ENCODE results near the gene LCLAT1.

LCLAT1 gene

DNA sequence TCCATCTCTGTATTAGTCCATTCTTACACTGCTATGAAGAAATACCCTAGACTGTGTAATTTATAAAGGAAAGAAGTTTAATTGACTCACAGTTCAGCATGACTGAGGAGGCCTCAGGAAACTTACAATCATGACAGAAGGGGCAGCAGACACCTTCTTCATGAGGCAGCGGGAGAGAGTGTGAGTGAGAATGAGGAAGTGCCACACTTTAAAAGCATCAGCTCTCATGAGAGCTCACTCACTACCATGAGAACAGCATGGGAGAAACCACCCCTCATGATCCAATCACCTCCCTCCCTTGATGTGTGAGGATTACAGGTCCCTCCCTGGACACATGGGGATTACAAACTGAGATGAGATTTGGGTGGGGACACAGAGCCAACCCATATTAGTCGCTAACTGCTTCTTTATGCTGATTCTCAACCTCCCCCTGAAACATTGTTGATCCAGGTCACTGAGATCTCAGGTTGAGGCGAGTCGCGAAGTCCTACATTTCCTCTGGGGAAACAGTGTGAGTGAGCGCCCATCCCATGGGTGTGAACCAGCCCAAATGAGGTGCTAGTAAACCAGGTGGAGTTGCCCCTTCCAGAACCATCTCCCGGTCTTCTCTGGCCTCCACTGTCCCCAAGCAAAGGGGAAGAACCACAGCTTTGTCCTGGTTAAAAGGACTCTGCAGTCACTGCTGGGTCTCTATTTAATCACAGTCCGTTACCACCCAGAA, 236.3 kb downstream of the LCLAT1 start:
- Histone ChIP-seq H3K9me3 (ENCODE audit: insufficient read depth, low read depth, low read length) (no peaks in the 10 kb centered on the region), H3K4me1 (ENCODE audit: insufficient read depth, low read length) (no peaks in the 10 kb centered on the region), H3K27ac (ENCODE audit: low read length) (no peak overlapping the region), H3K9ac (ENCODE audit: low read depth, low read length) (no peak overlapping the region), H3K4me3 (ENCODE audit: low read length) (no peak overlapping the region), H3K27me3 (ENCODE audit: insufficient read depth, low read length) (no peaks in the 10 kb centered on the region), H3K36me3 (ENCODE audit: insufficient read depth, low read depth, low read length) (no peaks in the 10 kb centered on the region)

DNA sequence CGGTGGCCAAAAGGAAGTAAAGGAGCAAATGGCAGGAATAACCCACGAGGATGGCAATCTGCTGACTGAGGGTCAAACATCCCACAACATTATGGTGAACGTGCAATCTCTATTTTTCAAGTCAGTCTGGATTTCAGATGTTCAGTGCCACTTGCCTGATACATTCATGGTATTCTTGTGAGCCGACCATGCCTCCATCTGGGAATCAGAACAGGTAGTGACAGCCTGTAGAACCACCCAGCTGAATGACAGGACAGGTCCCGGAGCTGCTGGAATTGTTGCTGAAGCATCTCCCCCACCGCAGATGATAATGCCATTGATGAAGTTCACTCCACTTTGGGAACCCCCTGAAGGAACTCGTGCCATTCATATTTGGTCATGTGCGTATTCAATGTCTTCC, 237.0 kb downstream of the LCLAT1 start:
- no peak overlapping the region for H3K4me3 ChIP-seq (ENCODE audit: low read length)
- H3K27me3 ChIP-seq (ENCODE audit: insufficient read depth, low read length): no peaks in the 10 kb centered on the region
- H3K36me3 ChIP-seq (ENCODE audit: insufficient read depth, low read depth, low read length): no peaks in the 10 kb centered on the region
- no peaks in the 10 kb centered on the region for H3K4me1 ChIP-seq (ENCODE audit: insufficient read depth, low read length)
- no peak overlapping the region for H3K27ac ChIP-seq (ENCODE audit: low read length)
- no peaks in the 10 kb centered on the region for H3K9me3 ChIP-seq (ENCODE audit: insufficient read depth, low read depth, low read length)
- H3K9ac ChIP-seq (ENCODE audit: low read depth, low read length): no peak overlapping the region

DNA sequence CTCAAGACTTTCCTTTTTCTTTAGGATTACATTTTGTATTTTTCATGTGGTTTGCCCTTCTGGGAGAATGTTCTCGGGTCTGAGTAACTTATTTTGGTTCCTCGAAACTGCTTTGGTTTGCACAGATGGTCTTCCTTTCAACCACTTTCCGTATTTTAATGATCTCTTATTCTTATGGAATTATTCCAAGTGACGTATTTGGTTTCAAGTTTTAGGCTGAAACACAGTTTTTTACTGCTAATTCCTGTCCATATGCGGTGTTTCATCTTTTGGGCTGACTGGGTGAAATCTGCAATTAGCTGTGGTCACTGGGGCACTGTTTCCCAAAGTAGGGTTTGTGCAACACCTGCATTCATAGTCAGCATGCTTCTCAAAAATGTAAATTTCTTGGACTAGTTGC, 237.5 kb downstream of the LCLAT1 start:
- H3K9ac ChIP-seq (ENCODE audit: low read depth, low read length): no peak overlapping the region
- no peaks in the 10 kb centered on the region for H3K36me3 ChIP-seq (ENCODE audit: insufficient read depth, low read depth, low read length)
- H3K27ac ChIP-seq (ENCODE audit: low read length): no peak overlapping the region
- H3K27me3 ChIP-seq (ENCODE audit: insufficient read depth, low read length): no peaks in the 10 kb centered on the region
- H3K9me3 ChIP-seq (ENCODE audit: insufficient read depth, low read depth, low read length): no peaks in the 10 kb centered on the region
- no peaks in the 10 kb centered on the region for H3K4me1 ChIP-seq (ENCODE audit: insufficient read depth, low read length)
- no peak overlapping the region for H3K4me3 ChIP-seq (ENCODE audit: low read length)

DNA sequence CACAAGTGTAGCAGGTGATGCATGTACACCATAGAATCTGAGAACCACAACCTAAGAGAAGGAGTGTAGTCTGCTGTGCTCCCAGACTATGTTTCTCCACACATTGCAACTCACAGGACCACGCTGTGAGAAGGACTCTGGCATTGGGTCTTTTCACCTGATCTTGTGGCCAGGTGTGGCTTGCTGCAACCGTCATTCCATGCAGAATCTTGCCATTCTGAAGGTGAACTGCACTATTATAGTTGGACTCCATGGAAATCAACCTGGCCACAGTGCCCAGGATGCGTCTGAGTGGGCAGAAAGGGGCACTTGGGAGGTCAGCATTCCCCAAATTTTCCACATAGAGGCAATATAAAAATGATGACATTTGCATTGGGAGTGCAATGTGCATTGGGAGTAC, 237.9 kb downstream of the LCLAT1 start:
- no peak overlapping the region for H3K4me3 ChIP-seq (ENCODE audit: low read length)
- H3K36me3 ChIP-seq (ENCODE audit: insufficient read depth, low read depth, low read length): no peaks in the 10 kb centered on the region
- H3K27me3 ChIP-seq (ENCODE audit: insufficient read depth, low read length): no peaks in the 10 kb centered on the region
- H3K9me3 ChIP-seq (ENCODE audit: insufficient read depth, low read depth, low read length): no peaks in the 10 kb centered on the region
- no peak overlapping the region for H3K27ac ChIP-seq (ENCODE audit: low read length)
- H3K4me1 ChIP-seq (ENCODE audit: insufficient read depth, low read length): no peaks in the 10 kb centered on the region
- H3K9ac ChIP-seq (ENCODE audit: low read depth, low read length): no peak overlapping the region

- Histone ChIP-seq H3K4me1 (ENCODE audit: insufficient read depth, low read length) (no peaks in the 10 kb centered on the region), H3K9ac (ENCODE audit: low read depth, low read length) (no peak overlapping the region), H3K4me3 (ENCODE audit: low read length) (no peak overlapping the region), H3K36me3 (ENCODE audit: insufficient read depth, low read depth, low read length) (no peaks in the 10 kb centered on the region), H3K9me3 (ENCODE audit: insufficient read depth, low read depth, low read length) (no peaks in the 10 kb centered on the region), H3K27ac (ENCODE audit: low read length) (no peak overlapping the region), H3K27me3 (ENCODE audit: insufficient read depth, low read length) (no peaks in the 10 kb centered on the region)
Observed at GRCh38 chr2:30686000-30686399, 239.0 kb downstream of the LCLAT1 start.

DNA sequence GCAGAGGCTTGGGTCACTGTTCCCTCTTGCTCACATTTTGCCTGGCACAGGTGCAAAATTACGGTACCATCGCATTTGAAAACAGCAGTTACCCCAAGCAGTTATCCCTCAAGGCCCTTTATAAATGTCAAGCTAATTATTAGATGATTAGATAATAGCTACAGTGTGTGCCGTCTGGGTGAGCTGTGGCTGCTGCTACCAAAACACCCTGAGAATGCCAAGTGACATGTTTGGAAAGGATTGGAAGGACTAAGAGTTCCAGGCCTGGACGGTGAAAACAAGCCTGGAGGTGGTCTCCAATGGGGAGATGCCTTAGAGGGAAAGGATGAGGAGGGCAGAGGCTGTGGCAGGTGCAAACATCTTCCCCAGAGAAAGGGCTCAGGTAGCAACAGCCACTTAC, 239.6 kb downstream of the LCLAT1 start:
- H3K27ac ChIP-seq (ENCODE audit: low read length): no peak overlapping the region
- no peaks in the 10 kb centered on the region for H3K27me3 ChIP-seq (ENCODE audit: insufficient read depth, low read length)
- H3K9ac ChIP-seq (ENCODE audit: low read depth, low read length): no peak overlapping the region
- no peaks in the 10 kb centered on the region for H3K4me1 ChIP-seq (ENCODE audit: insufficient read depth, low read length)
- H3K36me3 ChIP-seq (ENCODE audit: insufficient read depth, low read depth, low read length): no peaks in the 10 kb centered on the region
- H3K4me3 ChIP-seq (ENCODE audit: low read length): no peak overlapping the region
- H3K9me3 ChIP-seq (ENCODE audit: insufficient read depth, low read depth, low read length): no peaks in the 10 kb centered on the region

- Histone ChIP-seq H3K27me3 (ENCODE audit: insufficient read depth, low read length) (no peaks in the 10 kb centered on the region), H3K27ac (ENCODE audit: low read length) (no peak overlapping the region), H3K9ac (ENCODE audit: low read depth, low read length) (no peak overlapping the region), H3K36me3 (ENCODE audit: insufficient read depth, low read depth, low read length) (no peaks in the 10 kb centered on the region), H3K4me3 (ENCODE audit: low read length) (no peak overlapping the region), H3K9me3 (ENCODE audit: insufficient read depth, low read depth, low read length) (no peaks in the 10 kb centered on the region), H3K4me1 (ENCODE audit: insufficient read depth, low read length) (no peaks in the 10 kb centered on the region)
Observed at GRCh38 chr2:30688956-30689401, 241.9 kb downstream of the LCLAT1 start.

- Histone ChIP-seq H3K9me3 (ENCODE audit: insufficient read depth, low read depth, low read length) (no peaks in the 10 kb centered on the region), H3K27ac (ENCODE audit: low read length) (no peak overlapping the region), H3K36me3 (ENCODE audit: insufficient read depth, low read depth, low read length) (no peaks in the 10 kb centered on the region), H3K27me3 (ENCODE audit: insufficient read depth, low read length) (no peaks in the 10 kb centered on the region), H3K4me1 (ENCODE audit: insufficient read depth, low read length) (no peaks in the 10 kb centered on the region), H3K4me3 (ENCODE audit: low read length) (no peak overlapping the region), H3K9ac (ENCODE audit: low read depth, low read length) (no peak overlapping the region)
Observed at GRCh38 chr2:30689496-30690125, 242.6 kb downstream of the LCLAT1 start.

GRCh38 chr2:30690126-30690561, 243.1 kb downstream of the LCLAT1 start:
- no peaks in the 10 kb centered on the region for H3K4me1 ChIP-seq (ENCODE audit: insufficient read depth, low read length)
- H3K4me3 ChIP-seq (ENCODE audit: low read length): no peak overlapping the region
- H3K27me3 ChIP-seq (ENCODE audit: insufficient read depth, low read length): no peaks in the 10 kb centered on the region
- no peak overlapping the region for H3K27ac ChIP-seq (ENCODE audit: low read length)
- H3K9ac ChIP-seq (ENCODE audit: low read depth, low read length): no peak overlapping the region
- no peaks in the 10 kb centered on the region for H3K9me3 ChIP-seq (ENCODE audit: insufficient read depth, low read depth, low read length)
- H3K36me3 ChIP-seq (ENCODE audit: insufficient read depth, low read depth, low read length): no peaks in the 10 kb centered on the region

DNA sequence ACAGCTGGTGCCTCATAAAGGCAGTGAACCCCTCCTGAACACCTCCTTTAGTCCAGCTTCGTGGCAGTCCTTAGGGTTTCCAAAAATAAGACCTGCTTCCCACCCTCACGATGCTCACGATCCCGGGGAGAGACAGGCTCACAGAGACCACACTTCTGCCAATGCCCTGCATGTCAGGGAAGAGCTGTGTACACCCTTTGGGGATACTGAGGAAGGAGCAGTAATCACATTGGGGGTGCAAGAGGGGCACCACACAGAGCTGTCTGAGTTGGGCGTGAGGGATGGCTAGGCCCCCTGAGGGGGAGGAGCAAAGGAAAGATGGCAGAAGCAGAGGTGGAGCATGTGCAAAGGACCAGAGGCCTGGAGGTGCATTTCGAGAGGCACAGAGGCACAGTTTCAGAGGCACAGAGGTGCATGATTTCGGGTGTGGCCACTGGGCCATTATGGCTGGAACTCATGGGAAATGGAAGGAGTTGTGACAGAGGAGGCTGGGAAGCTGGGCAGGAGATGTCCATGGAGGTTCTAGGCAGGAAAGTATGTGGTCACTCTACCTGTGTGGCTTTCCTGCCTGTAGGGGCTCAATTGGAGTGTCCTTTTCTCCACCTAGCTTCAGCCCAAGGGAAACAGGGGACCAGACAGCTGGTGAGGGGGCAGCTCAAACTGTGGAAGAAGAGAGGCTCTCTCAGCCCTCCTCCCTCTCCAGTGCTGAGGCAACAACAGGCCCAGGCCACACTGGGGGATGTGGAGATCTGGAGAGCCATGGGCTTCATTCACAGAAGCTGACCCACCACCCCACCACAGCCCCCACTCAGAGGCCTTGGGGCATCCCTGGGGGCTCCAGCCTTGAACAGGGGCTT, 244.3 kb downstream of the LCLAT1 start:
- H3K4me3 ChIP-seq (ENCODE audit: low read length): no peak overlapping the region

GRCh38 chr2:30691948-30692828, 245.1 kb downstream of the LCLAT1 start:
- no peak overlapping the region for H3K9ac ChIP-seq (ENCODE audit: low read depth, low read length)
- H3K9me3 ChIP-seq (ENCODE audit: insufficient read depth, low read depth, low read length): no peaks in the 10 kb centered on the region
- no peaks in the 10 kb centered on the region for H3K36me3 ChIP-seq (ENCODE audit: insufficient read depth, low read depth, low read length)
- H3K27me3 ChIP-seq (ENCODE audit: insufficient read depth, low read length): no peaks in the 10 kb centered on the region
- no peak overlapping the region for H3K4me3 ChIP-seq (ENCODE audit: low read length)
- no peak overlapping the region for H3K27ac ChIP-seq (ENCODE audit: low read length)
- no peaks in the 10 kb centered on the region for H3K4me1 ChIP-seq (ENCODE audit: insufficient read depth, low read length)

More for the DNA sequence above, 244.3 kb downstream of the LCLAT1 start:
- no peak overlapping the region for H3K9ac ChIP-seq (ENCODE audit: low read depth, low read length)
- no peaks in the 10 kb centered on the region for H3K27me3 ChIP-seq (ENCODE audit: insufficient read depth, low read length)
- H3K9me3 ChIP-seq (ENCODE audit: insufficient read depth, low read depth, low read length): no peaks in the 10 kb centered on the region
- H3K36me3 ChIP-seq (ENCODE audit: insufficient read depth, low read depth, low read length): no peaks in the 10 kb centered on the region
- H3K27ac ChIP-seq (ENCODE audit: low read length): no peak overlapping the region
- no peaks in the 10 kb centered on the region for H3K4me1 ChIP-seq (ENCODE audit: insufficient read depth, low read length)
